OCI-LY3 (cell line): ENCODE measurements around the gene POLG.

Experiments used
- CTCF ChIP-seq: fragments of 200-600, 300-600 bp; sonication (generic); IDR thresholded peaks from 2 replicates; pipeline ENCODE4 v1.5.1; 2014; ENCODE audit warnings: antibody characterized with exemption, low read length, low read depth
- EZH2phosphoT487 ChIP-seq: fragments of 200-600 bp; shearing (Covaris generic); IDR thresholded peaks from 2 replicates; pipeline ENCODE4 v1.6.1; 2018; ENCODE audit warnings: antibody characterized with exemption, mixed run types, low read depth

DNA sequence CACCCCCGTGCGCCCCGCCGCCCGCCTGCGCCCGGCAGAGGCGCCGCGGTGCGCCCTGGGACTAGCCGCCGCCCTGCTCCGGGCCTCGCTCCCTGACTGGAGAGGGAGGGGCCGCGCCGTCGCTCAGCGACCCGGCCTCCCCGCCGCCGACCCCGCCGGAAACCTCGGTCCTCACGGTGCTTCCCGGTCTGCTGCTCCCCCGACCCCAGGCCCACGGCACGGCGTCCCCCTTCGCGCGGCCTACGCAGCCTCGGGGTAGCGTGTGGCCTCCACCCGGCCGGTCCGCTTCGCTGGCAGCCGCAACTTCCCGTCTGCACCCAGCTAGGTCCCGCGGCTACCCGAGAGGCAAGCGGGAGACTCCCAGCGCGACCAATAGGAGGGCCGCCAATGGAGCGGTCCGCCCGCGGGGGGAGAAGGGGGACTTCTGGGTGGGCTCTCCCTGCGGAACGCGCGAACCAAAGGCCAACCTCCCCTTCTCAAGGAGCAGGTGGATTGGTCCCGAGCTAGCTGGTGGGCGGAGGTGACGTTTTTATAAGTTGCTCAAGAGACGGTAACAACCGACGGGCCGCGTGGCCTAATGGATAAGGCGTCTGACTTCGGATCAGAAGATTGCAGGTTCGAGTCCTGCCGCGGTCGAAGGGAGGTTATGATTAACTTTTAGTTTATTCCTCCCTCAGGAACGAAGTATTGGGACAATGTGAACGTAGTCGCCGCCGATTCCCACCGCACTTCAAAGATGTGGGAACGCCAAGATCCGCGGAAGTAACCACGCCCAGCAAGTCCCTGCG is at the start of gene POLG:
- TF ChIP-seq CTCF (no peak), EZH2phosphoT487 (no peak)
